ENCODE results near the gene MED17. TPM values are rescaled to one million over a fixed set of nuclear protein-coding genes. Genes with fewer than 3 reads are reported as not detected.

Gene MED17, protein sequence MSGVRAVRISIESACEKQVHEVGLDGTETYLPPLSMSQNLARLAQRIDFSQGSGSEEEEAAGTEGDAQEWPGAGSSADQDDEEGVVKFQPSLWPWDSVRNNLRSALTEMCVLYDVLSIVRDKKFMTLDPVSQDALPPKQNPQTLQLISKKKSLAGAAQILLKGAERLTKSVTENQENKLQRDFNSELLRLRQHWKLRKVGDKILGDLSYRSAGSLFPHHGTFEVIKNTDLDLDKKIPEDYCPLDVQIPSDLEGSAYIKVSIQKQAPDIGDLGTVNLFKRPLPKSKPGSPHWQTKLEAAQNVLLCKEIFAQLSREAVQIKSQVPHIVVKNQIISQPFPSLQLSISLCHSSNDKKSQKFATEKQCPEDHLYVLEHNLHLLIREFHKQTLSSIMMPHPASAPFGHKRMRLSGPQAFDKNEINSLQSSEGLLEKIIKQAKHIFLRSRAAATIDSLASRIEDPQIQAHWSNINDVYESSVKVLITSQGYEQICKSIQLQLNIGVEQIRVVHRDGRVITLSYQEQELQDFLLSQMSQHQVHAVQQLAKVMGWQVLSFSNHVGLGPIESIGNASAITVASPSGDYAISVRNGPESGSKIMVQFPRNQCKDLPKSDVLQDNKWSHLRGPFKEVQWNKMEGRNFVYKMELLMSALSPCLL
- 27.8 TPM for polyA plus RNA-seq (2012; ENCODE audit: insufficient read depth, insufficient read length, low read depth)

DNA sequence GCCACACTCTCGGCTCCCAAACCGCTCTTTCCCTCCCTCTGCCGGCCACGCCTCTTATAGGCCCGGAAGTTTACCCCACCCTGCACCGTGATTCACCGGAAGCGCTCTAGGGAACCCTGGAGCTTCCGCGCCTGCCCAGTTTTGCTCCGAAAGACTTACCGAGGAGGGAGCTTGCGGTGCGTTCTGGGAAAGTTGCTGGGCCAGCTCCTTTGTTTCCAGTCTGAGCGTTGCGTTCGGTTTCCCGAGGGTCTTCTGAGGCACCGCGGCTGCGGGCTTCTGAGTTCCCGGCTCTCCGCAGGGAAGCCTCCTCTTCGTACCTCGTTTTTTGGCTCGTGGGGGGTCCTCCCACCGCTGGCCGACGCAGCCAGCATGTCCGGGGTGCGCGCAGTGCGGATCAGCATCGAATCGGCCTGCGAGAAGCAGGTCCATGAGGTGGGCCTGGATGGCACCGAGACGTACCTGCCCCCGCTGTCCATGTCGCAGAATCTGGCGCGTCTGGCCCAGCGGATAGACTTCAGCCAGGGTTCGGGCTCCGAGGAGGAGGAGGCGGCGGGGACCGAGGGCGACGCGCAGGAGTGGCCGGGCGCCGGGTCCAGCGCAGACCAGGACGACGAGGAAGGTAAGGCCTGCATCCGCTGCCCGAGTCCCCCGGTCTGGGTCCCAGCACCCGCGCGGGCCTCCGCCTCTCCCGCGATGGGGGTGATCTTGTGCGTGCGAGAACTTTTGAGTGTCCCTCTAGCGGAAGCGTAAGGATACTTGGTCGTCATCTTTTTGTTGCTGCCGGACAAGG lies at the start of gene MED17:
TSS of gene MED17 (plus strand) at position 138 of the 790 bp plus-strand sequence. CDS start at position 370, 232 bp downstream.
- peak; percentile 53 for TF ChIP-seq CTCF (IDR thresholded peaks at IDR 0.05; ENCODE audit: low read depth, low read length)
- peak; percentile 94 for DNase-seq
- Histone ChIP-seq H3K4me1 (no peaks in the 10 kb centered on the region), H3K4me3 (ENCODE audit: low read depth, low read length) (peak within 1 kb of the TSS; percentile 99), H3K9me3 (no peaks in the 10 kb centered on the region), H3K36me3 (peaks cover 32% of the 10 kb centered on the region), H3K27me3 (no peaks in the 10 kb centered on the region)

- Histone ChIP-seq H3K27me3 (no peaks in the 10 kb centered on the region), H3K4me3 (ENCODE audit: low read depth, low read length) (no peak overlapping the region; the same call in 1 of the 2 replicates), H3K4me1 (no peaks in the 10 kb centered on the region), H3K9me3 (no peaks in the 10 kb centered on the region), H3K36me3 (peaks cover 100% of the 10 kb centered on the region)
- DNase-seq = no peak
- no peak for TF ChIP-seq CTCF (IDR thresholded peaks at IDR 0.05; ENCODE audit: low read depth, low read length)
Observed at GRCh38 chr11:93734427-93735222, 49.5 kb upstream of the MED17 start.

DNA sequence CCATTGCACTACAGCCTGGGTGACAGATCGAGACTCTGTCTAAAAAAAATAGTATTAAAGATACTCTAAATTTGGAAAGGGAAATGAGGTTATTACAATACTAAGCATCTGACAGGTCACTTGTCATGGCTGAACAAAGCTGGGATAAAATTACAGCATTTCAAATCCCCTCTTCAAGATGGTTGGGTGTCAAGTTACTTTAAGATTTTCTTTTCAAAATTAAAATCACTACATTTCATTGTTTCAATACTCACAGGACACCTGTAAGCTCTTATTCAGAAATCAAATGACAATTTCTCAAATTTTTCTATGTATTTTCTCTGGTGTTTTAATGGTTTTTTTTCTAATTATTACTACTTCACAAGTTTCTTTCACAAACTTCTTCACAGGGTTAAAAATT lies 48.5 kb upstream of the MED17 start:
- Histone ChIP-seq H3K4me3 (ENCODE audit: low read depth, low read length) (peak overlapping the region; percentile 5; the same call in 1 of the 2 replicates), H3K4me1 (no peaks in the 10 kb centered on the region), H3K9me3 (no peaks in the 10 kb centered on the region), H3K27me3 (no peaks in the 10 kb centered on the region), H3K36me3 (peaks cover 99% of the 10 kb centered on the region)
- no peak for DNase-seq
- TF ChIP-seq CTCF (IDR thresholded peaks at IDR 0.05; ENCODE audit: low read depth, low read length) = no peak

GRCh38 chr11:93736129-93736528 lies 48.0 kb upstream of the MED17 start:
- peak overlapping the region; percentile 92; the same call in 1 of the 2 replicates for H3K4me3 ChIP-seq (ENCODE audit: low read depth, low read length)
- no peaks in the 10 kb centered on the region for H3K27me3 ChIP-seq
- H3K4me1 ChIP-seq = no peaks in the 10 kb centered on the region
- peaks cover 99% of the 10 kb centered on the region for H3K36me3 ChIP-seq
- no peak for DNase-seq
- no peak for TF ChIP-seq CTCF (IDR thresholded peaks at IDR 0.05; ENCODE audit: low read depth, low read length)
- H3K9me3 ChIP-seq = no peaks in the 10 kb centered on the region

GRCh38 chr11:93737904-93738612 lies 46.0 kb upstream of the MED17 start:
- peak overlapping the region; percentile 92 for H3K4me3 ChIP-seq (ENCODE audit: low read depth, low read length)

More at GRCh38 chr11:93737904-93738612, 46.0 kb upstream of the MED17 start:
- no peaks in the 10 kb centered on the region for H3K9me3 ChIP-seq
- H3K4me1 ChIP-seq = no peaks in the 10 kb centered on the region
- DNase-seq = no peak
- peaks cover 80% of the 10 kb centered on the region for H3K36me3 ChIP-seq
- no peak for TF ChIP-seq CTCF (IDR thresholded peaks at IDR 0.05; ENCODE audit: low read depth, low read length)
- no peaks in the 10 kb centered on the region for H3K27me3 ChIP-seq

Measured in BE2C (cell line).